Endometrial microvascular endothelial cells (primary cell): ENCODE measurements around the gene RHOD. TPM values are rescaled to one million over a fixed set of nuclear protein-coding genes. Genes with fewer than 3 reads are reported as not detected.

Source experiments
- in situ Hi-C: cut with HindIII; loops from 2 replicates; pipeline ENCODE4 v1.10.0; 2017; ENCODE audit warnings: low sequenced_read_pairs, low pct_unique_long_range_greater_than_20kb; ENCODE audit errors: inconsistent ontology term
- total RNA-seq: library from RNA; depleted of rRNA; stranded (reverse); fragments of >200 nt; gene quantifications from one replicate; pipeline ENCODE4 v1.2.3, GENCODE V29; 2015; ENCODE audit errors: inconsistent ontology term

Gene RHOD
- total RNA-seq: 11.1 TPM

GRCh38 chr11:67056267-67057204, at the start of gene RHOD:
Gene RHOD (plus strand): TSS chr11:67056847. CDS start chr11:67056903, 56 bp downstream.
- in situ Hi-C loops: no loop called here

GRCh38 chr11:67007126-67007525, 49.5 kb upstream of the RHOD start:
- in situ Hi-C loops: no loop called here

- in situ Hi-C loops: no loop called here
These were observed 46.2 kb upstream of the RHOD start for GRCh38 chr11:67010296-67010905.

GRCh38 chr11:67013511-67014045, 43.1 kb upstream of the RHOD start:
- in situ Hi-C loops: no loop called here

- in situ Hi-C loops: no loop called here
These were observed 42.3 kb upstream of the RHOD start for GRCh38 chr11:67014343-67014742.

- in situ Hi-C loops: no loop called here
These were observed 41.6 kb upstream of the RHOD start for GRCh38 chr11:67015048-67015447.

- in situ Hi-C loops: no loop called here
These were observed 40.1 kb upstream of the RHOD start for GRCh38 chr11:67016550-67016949.

GRCh38 chr11:67020949-67021348, 35.7 kb upstream of the RHOD start:
- in situ Hi-C loops: no loop called here

GRCh38 chr11:67022341-67022933, 34.2 kb upstream of the RHOD start:
- in situ Hi-C loops: no loop called here

- in situ Hi-C loops: no loop called here
These were observed 33.4 kb upstream of the RHOD start, which contains the start of gene SYT12 for GRCh38 chr11:67022961-67023956. Gene SYT12 (plus strand): TSS chr11:67023134. CDS start chr11:67030145, 7,011 bp downstream.

- in situ Hi-C loops: no loop called here
These were observed 32.7 kb upstream of the RHOD start for GRCh38 chr11:67023957-67024353.

GRCh38 chr11:67024410-67024809, 32.2 kb upstream of the RHOD start:
- in situ Hi-C loops: no loop called here

GRCh38 chr11:67024966-67025365, 31.7 kb upstream of the RHOD start:
- in situ Hi-C loops: no loop called here

- in situ Hi-C loops: no loop called here
These were observed 30.9 kb upstream of the RHOD start for GRCh38 chr11:67025750-67026149.

GRCh38 chr11:67026941-67027340, 29.7 kb upstream of the RHOD start:
- in situ Hi-C loops: no loop called here

GRCh38 chr11:67027483-67027930, 29.1 kb upstream of the RHOD start:
- in situ Hi-C loops: no loop called here

GRCh38 chr11:67027943-67028542, 28.6 kb upstream of the RHOD start:
- in situ Hi-C loops: no loop called here

GRCh38 chr11:67029146-67029545, 27.5 kb upstream of the RHOD start:
- in situ Hi-C loops: no loop called here
